Hippocampal formation (tissue), 2 donors: ENCODE data around the gene TATDN2.

Experiments used
- DNase-seq, 2 donors: peaks; one replicate each; lab custom pipeline; 2025; lab: John Stamatoyannopoulos, UW

The TATDN2 gene

GRCh38 chr3:10319251-10319650, 71.0 kb downstream of the TATDN2 start:
- DNase-seq: no peak

GRCh38 chr3:10319804-10320203, 71.5 kb downstream of the TATDN2 start:
- DNase-seq: no peak

- no peak for DNase-seq
Observed at GRCh38 chr3:10320320-10320677, 72.0 kb downstream of the TATDN2 start.

- DNase-seq: no peak
Observed at GRCh38 chr3:10321630-10322351, 73.5 kb downstream of the TATDN2 start.

GRCh38 chr3:10322352-10322710, 74.1 kb downstream of the TATDN2 start:
- no peak for DNase-seq

- no peak for DNase-seq
Observed at GRCh38 chr3:10327592-10327991, 79.3 kb downstream of the TATDN2 start.

- no peak for DNase-seq
Observed at GRCh38 chr3:10328460-10329071, 80.3 kb downstream of the TATDN2 start.

GRCh38 chr3:10329495-10330015, 81.3 kb downstream of the TATDN2 start:
- no peak for DNase-seq

- DNase-seq: no peak
Observed at GRCh38 chr3:10330319-10330718, 82.1 kb downstream of the TATDN2 start.
